Gastrocnemius medialis (tissue), 4 donors: ENCODE measurements around the gene TTC28. TPM values are rescaled to one million over a fixed set of nuclear protein-coding genes. Genes with fewer than 3 reads are reported as not detected.

Experiments used
- ATAC-seq, 2 donors: fragments of 150-250 bp; one replicate each; pipeline ENCODE4 v1.9.1; 2016
- DNase-seq, 2 donors: peaks; one replicate each; pipeline ENCODE4 v3.0.0-alpha.2; 2019
- H3K27ac ChIP-seq, 4 donors: fragments of 200-600 bp; sonication (generic); 1 replicate in 1 of 4; 2 replicates in 3 of 4; pipeline ENCODE4 v1.5.1; 2016 to 2018; ENCODE audit warnings: mild to moderate bottlenecking in 2 of 4, moderate library complexity in 1 of 4
- H3K27me3 ChIP-seq, 3 donors: fragments of 200-600 bp; sonication (generic) in 2 of 3; 1 replicate in 1 of 3; 2 replicates in 2 of 3; pipeline versions ENCODE4 v1.5.1 to v1.6.0; 2016 to 2019; ENCODE audit warnings: mild to moderate bottlenecking in 1 of 3, moderate library complexity in 1 of 3
- H3K36me3 ChIP-seq, 2 donors: fragments of 200-600 bp; sonication (generic) in 1 of 2; one replicate each; pipeline ENCODE4 v1.5.1; 2017 to 2018
- H3K4me1 ChIP-seq, 2 donors: fragments of 200-600 bp; sonication (generic) in 1 of 2; one replicate each; pipeline ENCODE4 v1.5.1; 2016 to 2017; ENCODE audit warnings: mild to moderate bottlenecking in 2 of 2
- H3K4me3 ChIP-seq, 4 donors: fragments of 200-600 bp; sonication (generic) in 3 of 4; 1 replicate in 1 of 4; 2 replicates in 3 of 4; pipeline ENCODE4 v1.5.1; 2016 to 2019; ENCODE audit warnings: mild to moderate bottlenecking in 2 of 4
- H3K9me3 ChIP-seq, 3 donors: fragments of 200-600 bp; sonication (generic) in 2 of 3; 1 replicate in 1 of 3; 2 replicates in 2 of 3; pipeline ENCODE4 v1.5.1; 2016 to 2019
- CTCF ChIP-seq, 5 experiments: fragments of 450-650 bp in 3 of 5; fragments of 200-600 bp in 2 of 5; sonication (generic) in 2 of 5; IDR thresholded peaks in 4 of 5; conservative IDR thresholded peaks in 1 of 5; 1 replicate in 4 of 5; 2 replicates in 1 of 5; pipeline ENCODE4 v1.5.1; 2016 to 2019; ENCODE audit warnings: antibody characterized with exemption in 5 of 5, mild to moderate bottlenecking in 3 of 5, moderate library complexity in 3 of 5
- POLR2A ChIP-seq, 2 donors: fragments of 450-650 bp; IDR thresholded peaks; one replicate each; pipeline ENCODE4 v1.6.1; 2017; ENCODE audit warnings: antibody characterized with exemption in 2 of 2, mild to moderate bottlenecking in 2 of 2, moderate library complexity in 2 of 2
- in situ Hi-C, 4 donors: fragments of 200-750 bp; cut with MboI; loops; one replicate each; pipeline versions ENCODE4 v1.15.0 to v1.8.0; 2017; ENCODE audit warnings: low sequenced_read_pairs in 4 of 4
- intact Hi-C: fragments of 100-400 bp; cut with DNase I; formaldehyde crosslinking; loops from one replicate; pipeline ENCODE4 v1.15.1; 2023; ENCODE audit warnings: low total_unique reads
- total RNA-seq, 4 donors: library from RNA; depleted of rRNA; stranded (reverse); fragments of >200 nt; gene quantifications; one replicate each; pipeline versions ENCODE4 v1.1.0 to v1.2.3, GENCODE V29; 2016

Gene TTC28
- total RNA-seq, 4 donors from 2014 or later, result 6.3 to 18.1 (median 8.4) TPM

DNA sequence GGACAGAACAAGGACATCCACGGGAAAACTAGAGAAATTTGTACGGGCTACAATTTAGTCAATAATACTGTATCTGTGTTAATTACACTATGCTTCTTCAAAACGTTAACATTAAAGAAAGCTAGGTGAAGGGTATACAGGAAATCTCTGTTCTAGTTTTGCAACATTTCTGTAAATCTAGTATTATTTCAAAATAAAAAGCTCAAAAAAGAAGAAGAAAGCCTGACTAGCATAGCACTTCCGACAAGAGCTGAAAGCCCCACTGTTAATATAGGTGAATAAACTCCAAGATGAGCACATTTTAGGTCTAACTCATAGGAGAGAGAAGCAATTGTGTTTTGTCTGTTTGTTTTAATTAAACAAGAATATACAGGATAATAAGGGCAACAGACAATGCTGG lies 299.7 kb downstream of the TTC28 start:
- in situ Hi-C loops, result loop anchor here in 1 of 4 donors (25.0 kb wide), 1 partner anchor 107 kb away; no protein-coding TSS in a partner anchor
- Histone ChIP-seq H3K4me1 (peaks cover 10 to 18% of the 10 kb centered on the region in 2 donors), H3K27ac (no peak overlapping the region), H3K9me3 (no peaks in the 10 kb centered on the region), H3K27me3 (no peaks in the 10 kb centered on the region), H3K4me3 (no peak overlapping the region), H3K36me3 (no peaks in the 10 kb centered on the region)
- ATAC-seq, result no peak
- TF ChIP-seq CTCF (IDR thresholded peaks at IDR 0.05 in 4 of 5, conservative IDR thresholded peaks at IDR 0.05 in 1 of 5), result no peak
- TF ChIP-seq POLR2A (IDR thresholded peaks at IDR 0.05), result no peak
- no peak for DNase-seq
- intact Hi-C loops, result no loop called here

DNA sequence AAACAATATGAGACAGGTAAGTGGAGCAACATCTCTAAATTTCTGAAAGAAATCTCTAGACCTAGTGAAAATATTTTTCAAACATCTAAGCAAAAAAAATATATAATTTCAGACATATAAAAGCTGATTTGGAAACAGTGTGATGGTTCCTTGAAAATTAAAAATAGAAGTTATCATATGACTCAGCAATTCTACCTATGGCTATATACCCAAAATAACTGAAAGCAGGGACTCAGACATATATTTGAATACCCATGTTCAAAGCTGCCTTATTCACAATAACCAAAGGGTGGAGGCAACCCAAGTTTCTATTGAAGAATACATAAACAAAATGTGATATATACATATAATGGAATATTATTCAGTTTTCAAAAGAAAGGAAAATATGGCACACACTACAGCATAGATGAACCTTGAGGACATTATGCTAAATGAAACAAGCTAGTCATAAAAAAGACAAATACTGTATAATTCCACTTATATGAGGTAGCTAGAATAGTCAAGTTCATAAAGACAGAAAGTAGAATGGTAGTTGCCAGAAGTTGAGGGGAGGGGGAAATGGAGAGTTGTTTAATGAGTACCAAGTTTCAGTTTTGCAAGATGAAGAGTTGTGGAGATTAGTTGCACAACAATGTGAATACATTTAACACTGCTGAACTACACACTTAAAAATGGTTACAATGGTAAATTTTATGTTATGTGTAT lies 300.4 kb downstream of the TTC28 start:
- DNase-seq, result no peak
- Histone ChIP-seq H3K27ac (no peak overlapping the region), H3K36me3 (no peaks in the 10 kb centered on the region), H3K4me1 (peaks cover 13 to 20% of the 10 kb centered on the region in 2 donors), H3K27me3 (no peaks in the 10 kb centered on the region), H3K4me3 (no peak overlapping the region), H3K9me3 (no peaks in the 10 kb centered on the region)
- TF ChIP-seq CTCF (IDR thresholded peaks at IDR 0.05 in 4 of 5, conservative IDR thresholded peaks at IDR 0.05 in 1 of 5) (no peak), POLR2A (IDR thresholded peaks at IDR 0.05) (no peak)
- ATAC-seq, result no peak
- in situ Hi-C loops, result loop anchor here in 1 of 4 donors (25.0 kb wide), 1 partner anchor 108 kb away; no protein-coding TSS in a partner anchor
- intact Hi-C loops, result no loop called here

- no peak for ATAC-seq
- Histone ChIP-seq H3K4me3 (no peak overlapping the region), H3K36me3 (no peaks in the 10 kb centered on the region), H3K9me3 (no peaks in the 10 kb centered on the region), H3K27ac (no peak overlapping the region), H3K27me3 (no peaks in the 10 kb centered on the region), H3K4me1 (peaks cover 22 to 35% of the 10 kb centered on the region in 2 donors)
- TF ChIP-seq POLR2A (IDR thresholded peaks at IDR 0.05) (no peak), CTCF (IDR thresholded peaks at IDR 0.05 in 4 of 5, conservative IDR thresholded peaks at IDR 0.05 in 1 of 5) (no peak)
- intact Hi-C loops (no loop called here), in situ Hi-C loops (loop anchor here in 1 of 4 donors (25.0 kb wide), 1 partner anchor 111 kb away; no protein-coding TSS in a partner anchor)
- no peak for DNase-seq
These were observed 303.7 kb downstream of the TTC28 start for GRCh38 chr22:28375761-28376534.

DNA sequence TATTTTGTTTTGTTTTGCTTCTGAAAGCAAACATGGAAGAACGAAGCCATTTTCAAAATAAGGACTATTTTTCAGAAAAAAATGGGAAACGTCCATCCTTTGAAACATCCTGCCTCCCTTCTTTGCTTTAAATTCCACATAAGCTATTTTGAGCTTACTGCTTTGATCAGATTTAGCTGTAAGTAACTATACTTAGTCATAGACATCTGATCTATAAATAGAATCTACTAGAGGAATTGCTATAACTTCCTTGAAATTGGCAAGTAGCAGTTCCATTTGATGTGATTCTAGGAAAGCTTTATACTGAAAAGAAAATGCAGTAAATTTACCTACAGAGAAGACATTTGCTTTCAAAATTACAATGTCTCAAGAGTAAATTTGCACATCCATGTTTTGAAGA lies 305.8 kb downstream of the TTC28 start:
- Histone ChIP-seq H3K27ac (no peak overlapping the region), H3K9me3 (peaks cover 0 to 4% (median 0%) of the 10 kb centered on the region in 3 donors), H3K4me1 (peaks cover 28% of the 10 kb centered on the region in 2 donors), H3K4me3 (no peak overlapping the region), H3K27me3 (no peaks in the 10 kb centered on the region), H3K36me3 (no peaks in the 10 kb centered on the region)
- in situ Hi-C loops (no loop called here), intact Hi-C loops (no loop called here)
- no peak for ATAC-seq
- TF ChIP-seq CTCF (IDR thresholded peaks at IDR 0.05 in 4 of 5, conservative IDR thresholded peaks at IDR 0.05 in 1 of 5), result no peak
- no peak for TF ChIP-seq POLR2A (IDR thresholded peaks at IDR 0.05)
- DNase-seq, result no peak
